ENCODE results near the gene LHFPL3.

- TF ChIP-seq EZH2 (IDR thresholded peaks at IDR 0.05; ENCODE audit: insufficient read depth, poor library complexity, severe bottlenecking): no peak
- TF ChIP-seq EZH2phosphoT487 (IDR thresholded peaks at IDR 0.05; ENCODE audit: insufficient read depth, low read depth): no peak
These were observed 615.3 kb downstream of the LHFPL3 start for GRCh38 chr7:104943502-104944343.

Data from GM23248 (cell line).